DMS53 (cell line): ENCODE measurements around the gene LITAFD.
A peak's percentile ranks its signal among the peaks of the same experiment; 100 is the strongest.
"Not testable (repeated sequence)": the region's sequence is repeated elsewhere in the genome, so short reads cannot be mapped to it uniquely, and the experiment has no call there.

Source experiments
- DNase-seq: peaks from one replicate; lab custom pipeline; 2025; lab: John Stamatoyannopoulos, UW

The LITAFD gene

DNA sequence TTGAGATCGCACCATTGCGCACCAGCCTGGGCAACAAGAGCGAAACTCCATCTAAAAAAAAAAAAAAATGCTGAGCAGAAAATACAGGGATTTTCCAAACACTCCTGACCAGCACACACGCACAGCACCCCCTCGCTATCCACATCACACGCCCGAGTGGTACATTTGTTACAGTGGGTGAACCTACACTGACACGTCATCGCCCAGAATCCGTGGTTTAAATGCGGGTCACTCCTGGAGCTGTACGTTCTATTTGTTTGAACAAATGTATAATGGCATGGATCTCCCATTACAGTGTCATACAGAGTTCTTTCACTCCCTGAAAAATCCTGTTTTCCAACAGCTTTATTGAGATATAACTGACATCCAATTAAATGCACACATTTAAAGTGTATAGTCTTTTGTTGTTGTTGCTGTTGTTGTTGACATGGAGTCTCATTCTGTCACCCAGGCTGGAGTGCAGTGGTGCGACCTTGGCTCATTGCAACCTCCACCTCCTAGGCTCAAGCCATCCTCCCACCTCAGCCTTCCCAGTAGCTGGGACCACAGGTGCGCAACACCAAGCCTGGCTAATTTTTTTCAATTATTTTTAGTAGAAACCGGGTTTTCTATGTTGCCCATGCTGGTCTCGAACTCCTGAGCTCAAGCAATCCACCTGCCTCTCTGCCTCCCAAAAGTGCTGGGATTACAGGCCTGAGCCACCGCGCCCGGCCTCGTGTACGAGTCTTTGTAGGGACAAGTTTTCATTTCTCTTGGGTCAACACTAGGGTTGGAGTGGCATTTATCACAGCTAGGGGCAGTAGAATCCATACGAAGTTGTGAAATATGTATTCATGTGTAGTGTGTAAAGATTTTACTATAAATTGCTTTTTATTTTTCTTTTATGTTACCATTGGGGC, 8.9 kb upstream of the LITAFD start:
- peak; percentile 20 for DNase-seq

DNA sequence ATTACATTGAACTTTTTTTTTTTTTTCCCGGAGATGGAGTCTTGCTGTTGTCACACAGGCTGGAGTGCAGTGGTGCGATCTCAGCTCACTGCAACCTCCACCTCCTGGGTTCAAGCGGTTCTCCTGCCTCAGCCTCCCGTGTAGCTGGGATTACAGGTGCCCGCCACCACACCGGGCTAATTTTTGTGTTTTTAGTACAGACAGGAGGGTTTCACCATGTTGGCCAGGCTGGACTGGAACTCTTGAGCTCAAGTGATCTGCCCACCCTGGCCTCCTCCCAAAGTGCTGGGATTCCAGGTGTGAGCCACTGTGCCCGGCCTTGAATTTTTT, 8.3 kb upstream of the LITAFD start:
- not testable (repeated sequence) for DNase-seq

DNA sequence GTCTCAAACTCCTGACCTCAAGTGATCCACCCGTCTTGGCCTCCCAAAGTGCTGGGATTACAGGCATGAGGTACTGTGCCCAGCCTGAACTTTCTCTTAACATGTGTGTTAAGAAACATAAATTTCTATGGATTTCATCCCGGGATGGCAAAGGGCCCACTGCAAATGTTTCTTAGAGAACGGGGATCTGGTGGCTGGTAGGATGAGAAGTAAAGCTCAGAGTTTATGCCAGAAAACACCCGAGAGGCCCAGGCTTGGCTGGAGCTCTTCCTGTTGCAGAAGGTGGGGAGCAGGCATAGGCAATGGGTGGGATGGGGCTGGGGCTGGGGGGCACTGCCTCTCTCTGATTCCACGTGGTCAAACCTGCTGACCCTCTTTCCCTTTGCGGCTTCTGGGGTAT, 7.8 kb upstream of the LITAFD start:
- no peak for DNase-seq

DNA sequence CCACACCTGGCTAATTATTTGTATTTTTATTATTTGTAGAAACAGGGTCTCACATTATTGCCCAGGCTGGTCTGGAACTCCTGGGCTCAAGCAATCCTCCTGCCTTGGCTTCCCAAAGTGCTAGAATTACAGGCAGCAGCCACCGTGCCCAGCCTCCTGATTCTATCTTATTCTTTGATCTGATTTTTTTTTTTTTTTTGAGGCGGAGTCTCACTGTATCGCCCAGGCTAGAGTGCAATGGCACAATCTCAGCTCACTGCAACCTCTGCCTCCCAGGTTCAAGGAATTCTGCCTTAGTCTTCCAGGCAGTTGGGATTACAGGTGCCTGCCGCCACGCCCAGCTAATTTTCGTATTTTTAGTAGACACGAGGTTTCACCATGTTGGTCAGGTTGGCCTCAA, 6.8 kb upstream of the LITAFD start:
- DNase-seq = not testable (repeated sequence)

DNA sequence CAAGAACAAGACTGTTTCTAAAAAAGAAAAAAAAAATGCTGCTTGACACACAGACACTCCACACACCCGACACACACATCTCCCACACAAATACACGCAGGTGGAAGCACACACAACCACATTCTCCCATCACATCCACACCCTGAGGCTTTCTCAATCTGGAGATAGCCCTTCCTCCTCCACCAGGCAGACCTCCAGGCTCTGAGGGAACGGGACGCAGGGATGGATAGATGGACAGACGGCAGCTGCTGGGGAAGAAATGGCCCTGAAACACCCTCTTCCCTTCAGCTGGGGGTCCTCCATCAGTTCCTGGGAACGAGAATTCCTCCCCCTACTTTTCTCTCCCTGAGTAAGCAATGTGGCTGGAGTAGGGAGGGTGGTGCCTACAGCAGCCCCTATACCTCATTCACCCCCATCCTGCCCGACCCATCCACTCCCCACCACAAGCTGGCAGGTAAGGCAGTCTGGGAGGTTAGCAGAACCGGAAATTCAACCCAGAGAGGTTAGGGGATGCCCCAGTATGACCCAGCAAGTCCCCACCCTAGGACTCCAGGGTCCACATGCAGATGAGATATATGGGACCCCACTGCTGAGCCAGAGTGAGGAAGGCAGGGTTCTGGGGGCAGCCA, 4.1 kb upstream of the LITAFD start:
- DNase-seq = no peak

DNA sequence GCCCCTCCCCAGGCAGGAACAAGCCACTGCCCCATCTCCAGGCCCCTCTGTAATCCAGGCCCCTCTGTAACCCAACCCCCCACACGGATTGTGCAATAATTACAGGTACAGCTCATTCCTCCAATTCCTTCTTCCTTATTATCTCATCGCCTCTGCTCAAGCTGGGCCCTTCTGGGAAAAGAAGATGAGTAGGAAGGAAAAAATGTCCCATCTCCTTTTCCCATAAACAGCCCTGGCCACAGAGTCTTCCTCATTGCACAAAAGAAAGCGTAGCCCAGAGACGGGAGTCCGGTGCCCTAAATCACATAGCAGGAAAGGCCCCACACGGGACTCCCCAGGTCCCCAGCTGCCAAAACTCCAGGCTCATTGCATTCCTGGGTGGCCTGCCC, 3.6 kb upstream of the LITAFD start:
- no peak for DNase-seq

DNA sequence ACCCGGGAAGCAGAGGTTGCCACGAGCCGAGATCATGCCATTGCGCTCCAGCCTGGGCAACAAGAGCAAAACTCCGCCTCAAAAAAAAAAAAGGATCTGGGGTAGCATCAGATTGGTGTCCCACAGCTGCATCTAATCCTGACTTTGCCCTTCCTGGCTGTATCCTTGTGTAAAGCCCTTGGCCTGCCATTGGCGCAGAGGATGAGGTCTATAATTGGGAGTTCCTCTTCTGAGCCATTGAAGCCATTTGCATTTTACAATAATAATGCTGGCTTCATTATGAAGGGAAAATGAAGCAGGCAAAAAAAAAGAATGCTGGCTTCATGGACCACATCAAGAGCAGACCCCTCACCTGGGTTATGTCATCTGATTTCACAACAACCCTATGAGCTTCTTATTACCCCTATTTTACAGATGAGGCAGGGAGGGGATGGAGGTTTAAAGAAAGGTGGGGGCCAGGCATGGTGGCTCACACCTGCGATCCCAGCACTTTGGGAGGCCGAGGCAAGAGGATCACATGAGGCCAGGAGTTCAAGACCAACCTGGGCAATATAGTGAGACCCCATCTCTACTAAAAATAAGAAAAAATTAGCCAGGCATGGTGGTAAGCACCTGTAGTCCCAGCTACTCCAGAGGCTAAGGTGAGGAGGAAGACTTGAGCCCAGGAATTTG, 1.2 kb upstream of the LITAFD start:
- DNase-seq = no peak

DNA sequence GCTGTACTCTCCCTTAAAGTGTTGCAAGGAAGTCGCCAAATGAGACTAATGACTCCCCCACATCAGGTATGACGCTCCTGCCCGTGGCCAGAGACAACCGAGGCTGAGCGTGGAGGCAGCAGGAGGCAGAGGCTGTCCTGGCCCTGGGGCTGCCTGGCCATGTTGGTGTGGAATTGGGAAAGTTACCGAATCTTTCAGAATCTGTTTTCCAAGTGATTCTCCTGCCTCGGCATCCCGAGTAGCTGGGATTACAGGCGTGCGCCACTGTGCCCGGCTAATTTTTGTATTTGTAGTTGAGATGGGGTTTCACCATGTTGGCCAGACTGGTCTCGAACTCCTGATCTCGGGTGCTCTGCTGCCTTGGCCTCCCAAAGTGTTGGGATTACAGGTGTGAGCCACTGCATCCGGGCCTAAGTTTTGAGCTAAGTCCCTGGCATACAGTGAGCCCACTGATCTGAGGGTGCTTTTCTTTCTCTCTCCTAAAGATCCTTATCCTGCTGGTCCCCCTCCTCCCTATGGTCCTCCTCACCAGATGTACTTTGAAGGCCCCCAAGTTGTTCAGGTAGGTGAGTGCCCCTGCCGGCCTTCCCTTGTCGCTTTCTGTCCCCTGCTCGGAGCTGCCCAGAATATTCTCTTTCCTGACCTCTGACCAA, 700 bp downstream of the LITAFD start:
- no peak for DNase-seq

DNA sequence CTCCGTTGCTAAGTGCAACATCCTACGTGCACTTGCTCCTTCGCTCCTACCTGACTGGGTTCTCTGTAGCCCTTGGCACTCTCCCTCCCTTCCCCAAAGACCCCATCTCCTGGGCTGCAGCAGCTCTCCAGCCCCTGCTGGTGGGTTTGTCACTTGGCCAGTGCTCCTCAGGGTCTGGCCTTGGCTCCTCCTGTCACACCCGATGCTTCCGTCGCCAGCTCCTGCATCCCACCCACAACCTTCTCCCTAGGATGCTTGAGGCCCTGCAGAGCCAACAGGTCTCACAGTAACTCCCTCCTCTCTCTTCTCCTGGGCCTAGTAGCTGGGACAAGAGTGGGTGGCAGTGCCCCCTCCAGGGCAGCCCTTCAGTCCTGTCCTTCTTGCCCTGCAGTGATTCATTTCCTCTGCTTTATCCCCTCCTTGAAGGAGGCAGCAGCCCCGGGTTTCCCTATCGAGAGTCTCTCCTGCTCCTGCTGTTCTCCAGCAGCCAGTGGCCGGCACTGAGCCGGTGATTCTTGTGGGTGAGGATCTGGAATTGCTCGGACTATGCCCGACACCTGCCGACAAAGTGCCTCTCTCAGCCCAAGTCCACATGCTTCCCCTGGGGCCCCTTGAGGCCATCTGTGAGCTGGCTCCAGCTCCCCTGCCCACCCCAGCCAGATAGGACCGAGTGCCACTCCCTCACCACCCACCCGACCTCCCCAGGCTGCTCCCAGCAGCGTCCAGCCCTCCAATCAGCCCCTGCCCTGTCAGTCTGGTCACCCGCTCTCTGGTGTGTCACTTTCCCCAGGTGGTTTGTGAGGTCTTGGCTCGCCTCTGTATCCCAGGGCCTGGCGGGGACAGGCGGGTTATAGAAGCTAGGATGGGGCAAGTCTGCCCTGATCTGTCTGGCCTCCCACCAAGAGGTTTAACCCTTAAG, 3.8 kb downstream of the LITAFD start:
- DNase-seq = peak; percentile 77

DNA sequence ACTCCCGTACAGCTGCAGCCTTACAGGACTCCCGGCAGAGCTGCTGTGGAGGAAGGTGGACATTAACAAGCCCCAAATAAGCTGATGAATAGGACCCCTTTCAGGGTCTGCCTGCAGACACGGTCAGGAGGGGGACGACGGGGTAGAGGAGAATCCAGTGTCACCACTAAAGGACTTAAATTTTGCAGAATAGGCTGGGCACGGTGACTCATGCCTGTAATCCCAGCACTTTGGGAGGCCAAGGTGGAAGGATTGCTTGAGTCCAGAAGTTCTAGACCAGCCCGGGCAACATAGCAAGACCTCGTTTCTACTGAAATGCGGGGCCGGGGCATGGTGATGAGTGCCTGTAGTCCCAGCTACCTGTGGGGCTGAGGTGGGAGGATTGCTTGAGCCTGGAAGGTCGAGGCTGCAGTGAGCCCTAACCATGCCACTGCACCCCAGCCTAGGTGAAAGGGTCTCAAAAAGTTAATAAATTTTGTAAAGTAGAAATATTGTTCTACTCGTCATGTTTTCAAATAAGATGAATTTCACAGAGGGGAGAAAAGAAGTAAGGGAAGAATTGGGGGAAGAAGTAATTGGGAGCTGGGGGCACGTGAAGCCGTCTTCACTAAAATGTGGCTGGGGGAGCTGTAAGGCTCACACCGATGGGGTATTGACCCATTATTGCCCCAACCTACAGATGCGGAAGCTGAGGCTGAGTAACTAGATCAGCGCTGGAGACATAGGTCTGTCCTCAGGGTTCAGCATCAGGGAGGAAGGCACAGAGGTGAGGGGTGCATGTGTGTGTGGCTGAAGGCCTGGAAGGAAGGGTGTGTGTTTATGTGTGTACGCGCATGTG, 4.7 kb downstream of the LITAFD start:
- DNase-seq = peak; percentile 29

DNA sequence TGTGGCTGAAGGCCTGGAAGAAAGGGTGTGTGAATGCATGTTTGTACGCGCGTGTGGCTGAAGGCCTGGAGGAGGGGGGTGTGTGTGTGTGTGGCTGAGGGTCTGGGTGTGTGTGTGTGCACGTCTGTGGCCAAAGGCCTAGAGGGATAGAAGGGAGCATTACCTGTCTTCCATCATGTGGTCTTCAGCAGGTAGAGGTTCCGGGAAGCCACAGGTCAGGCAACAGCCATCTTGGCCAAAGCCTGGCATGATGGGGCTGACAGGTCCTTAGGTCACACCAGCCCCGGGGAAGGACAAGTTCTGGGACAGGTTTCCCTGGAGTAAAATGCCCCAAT, 5.2 kb downstream of the LITAFD start:
- DNase-seq = no peak

DNA sequence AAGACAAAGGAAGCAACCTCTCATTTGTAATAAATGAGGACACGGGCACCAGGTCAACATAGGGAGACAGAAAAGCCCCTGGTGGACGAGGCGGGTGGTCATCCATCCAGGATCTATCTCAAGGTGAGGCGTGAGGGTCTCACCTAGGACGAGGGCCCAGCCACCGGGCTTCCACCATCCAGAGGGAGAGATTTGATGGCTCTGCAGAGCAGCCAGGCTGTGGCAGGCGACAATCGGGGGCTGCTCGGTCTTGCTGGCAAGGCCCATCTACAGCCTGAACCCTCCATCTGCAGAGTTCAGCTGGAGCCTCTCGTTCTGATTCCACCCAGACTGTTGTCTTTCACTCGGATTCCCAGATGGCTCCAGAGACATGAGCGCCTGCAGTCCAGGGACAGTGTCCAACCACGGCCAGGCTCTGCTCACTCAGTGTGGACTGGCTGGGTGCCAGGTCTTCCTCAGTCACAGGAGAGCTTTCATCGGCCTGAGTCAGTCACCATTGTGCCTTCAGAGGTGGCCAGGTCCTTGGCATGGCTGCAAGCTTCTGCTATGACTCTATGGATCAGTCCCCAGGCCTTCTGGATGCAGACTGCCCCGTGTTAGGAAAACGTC, 5.9 kb downstream of the LITAFD start:
- peak; percentile 36 for DNase-seq

DNA sequence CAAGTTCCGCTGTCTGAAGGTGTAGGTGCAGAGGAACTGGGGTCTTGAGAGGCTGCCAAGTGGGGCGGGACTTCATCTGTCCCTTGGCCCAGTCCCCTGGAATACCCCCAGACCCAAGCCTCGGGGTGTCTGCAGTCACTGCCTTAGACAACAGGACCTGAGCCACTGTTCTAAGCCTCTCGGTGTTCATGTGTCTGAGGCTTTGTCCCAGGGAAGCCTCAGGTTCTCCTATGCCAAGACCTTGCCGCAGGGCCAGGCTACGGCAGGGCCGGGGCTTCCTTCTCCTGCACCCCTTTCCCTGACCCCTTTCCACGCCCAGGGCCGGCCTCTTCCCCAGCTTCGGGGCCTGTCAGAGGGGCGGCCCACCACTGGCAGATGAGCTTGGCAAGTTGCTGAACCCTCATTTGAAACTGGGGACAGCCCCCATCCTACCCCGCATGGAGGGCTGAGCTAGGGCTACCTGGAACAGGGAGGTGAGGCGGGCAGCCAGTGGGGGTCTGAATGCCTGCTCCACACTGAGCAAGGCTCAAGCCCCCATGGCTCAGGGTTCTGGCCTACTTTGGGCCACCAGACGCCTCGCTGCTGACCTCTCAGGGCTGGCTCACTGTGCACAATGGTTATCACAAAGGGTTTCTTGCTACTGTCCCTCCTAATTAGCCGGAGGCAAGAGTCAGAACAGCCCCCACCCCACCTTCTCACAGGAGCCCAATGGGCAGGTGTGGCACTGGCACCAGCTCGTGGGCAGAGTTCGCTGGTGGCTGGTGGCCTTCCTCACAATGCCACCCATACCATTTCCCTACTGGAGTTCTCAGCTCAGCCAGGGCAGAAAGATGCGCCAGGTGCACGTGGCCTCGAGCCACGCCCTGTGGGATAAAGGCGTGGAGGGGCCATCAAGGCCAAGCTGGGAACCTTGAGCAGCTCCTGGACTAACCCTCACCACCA, 7.1 kb downstream of the LITAFD start:
- DNase-seq = no peak

DNA sequence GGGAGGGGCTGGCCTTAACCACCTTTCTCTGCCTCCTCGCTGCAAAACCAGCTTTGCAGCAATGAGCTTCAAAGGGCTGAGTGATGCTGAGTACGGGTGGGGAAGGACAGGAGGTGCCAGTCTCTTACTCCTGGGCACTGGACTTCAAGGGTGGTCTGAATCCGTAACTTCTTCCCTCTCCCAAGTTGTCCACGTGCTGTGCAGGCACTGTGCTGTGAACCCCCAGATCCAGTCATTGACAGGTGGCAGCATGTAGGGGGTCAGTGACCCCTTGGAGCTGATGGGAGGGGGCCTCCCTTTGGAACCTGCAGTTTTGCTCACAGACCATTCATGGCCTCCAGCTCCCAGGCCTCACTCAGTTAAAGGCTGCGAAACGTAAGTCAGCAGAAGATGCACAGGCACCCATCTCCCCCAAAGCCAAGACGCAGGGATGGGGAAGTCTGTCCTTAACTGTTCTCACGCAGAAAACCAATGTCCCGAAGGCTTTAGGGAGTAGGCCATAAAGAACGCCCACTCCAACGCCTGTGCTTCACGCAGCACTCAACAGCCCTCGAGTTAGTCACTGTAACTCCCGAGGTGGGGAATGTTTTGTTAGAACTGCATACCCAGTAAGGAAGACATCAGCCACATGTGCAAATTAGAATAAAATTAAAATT, 7.9 kb downstream of the LITAFD start:
- DNase-seq = no peak

DNA sequence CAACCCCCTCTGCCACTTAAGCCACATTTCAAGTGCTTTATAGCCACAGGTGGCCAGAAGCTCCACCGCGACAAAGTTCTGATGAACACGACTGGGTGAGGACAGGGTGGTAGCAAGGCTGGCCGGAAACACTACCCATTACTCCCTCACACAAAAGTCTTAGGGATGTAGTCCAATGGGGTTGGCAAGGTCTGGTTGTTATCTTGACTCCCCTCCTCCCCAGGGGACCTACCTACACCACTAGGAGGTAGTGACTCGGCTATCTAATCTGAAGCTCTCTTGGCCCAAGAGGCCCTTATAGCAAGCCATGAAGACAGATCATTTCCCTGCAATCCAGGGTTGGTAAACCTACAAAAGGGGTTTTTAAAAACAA, 8.4 kb downstream of the LITAFD start:
- no peak for DNase-seq

DNA sequence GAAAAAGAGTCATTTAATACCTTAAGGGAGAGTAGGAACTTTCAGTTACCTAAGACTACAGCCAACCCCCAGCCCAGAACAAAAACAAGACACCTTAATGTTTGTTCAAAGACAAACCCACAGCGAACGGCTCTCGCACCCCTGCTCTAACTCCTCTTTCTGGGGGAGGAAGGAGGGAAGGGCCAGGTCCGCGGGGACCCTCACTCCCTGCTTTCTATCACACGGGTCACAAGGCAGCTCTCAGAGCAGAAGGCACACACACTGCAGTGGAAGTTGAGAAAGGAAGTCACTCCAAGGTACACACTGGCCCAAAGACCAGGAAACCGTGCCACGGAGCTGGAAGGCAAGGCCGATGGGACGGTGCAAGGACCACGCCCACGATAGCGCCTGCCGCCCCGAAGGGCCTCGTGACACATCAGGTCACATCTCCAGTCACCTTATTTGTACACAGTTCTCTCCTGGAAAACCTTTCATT, 10.0 kb downstream of the LITAFD start:
- DNase-seq = no peak

DNA sequence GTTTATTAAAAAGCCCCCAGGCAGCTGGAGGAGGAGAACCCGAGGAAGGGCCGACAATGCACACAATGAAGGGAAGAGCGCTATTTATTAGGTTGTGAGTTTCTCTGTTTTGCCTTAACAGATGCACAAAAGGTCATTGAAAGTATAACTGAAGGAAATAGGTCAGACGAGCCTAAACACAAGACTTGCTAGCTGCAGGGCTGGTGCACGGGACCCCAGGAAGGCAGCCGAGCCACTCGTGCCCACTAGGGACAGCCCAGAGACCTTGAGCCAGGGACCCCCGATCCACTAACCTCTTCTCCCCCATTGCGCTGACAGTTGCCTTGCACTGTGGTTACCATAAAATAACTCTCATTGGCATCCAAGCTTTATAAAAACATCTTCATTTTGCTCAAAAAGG, 11.3 kb downstream of the LITAFD start:
- DNase-seq = no peak

DNA sequence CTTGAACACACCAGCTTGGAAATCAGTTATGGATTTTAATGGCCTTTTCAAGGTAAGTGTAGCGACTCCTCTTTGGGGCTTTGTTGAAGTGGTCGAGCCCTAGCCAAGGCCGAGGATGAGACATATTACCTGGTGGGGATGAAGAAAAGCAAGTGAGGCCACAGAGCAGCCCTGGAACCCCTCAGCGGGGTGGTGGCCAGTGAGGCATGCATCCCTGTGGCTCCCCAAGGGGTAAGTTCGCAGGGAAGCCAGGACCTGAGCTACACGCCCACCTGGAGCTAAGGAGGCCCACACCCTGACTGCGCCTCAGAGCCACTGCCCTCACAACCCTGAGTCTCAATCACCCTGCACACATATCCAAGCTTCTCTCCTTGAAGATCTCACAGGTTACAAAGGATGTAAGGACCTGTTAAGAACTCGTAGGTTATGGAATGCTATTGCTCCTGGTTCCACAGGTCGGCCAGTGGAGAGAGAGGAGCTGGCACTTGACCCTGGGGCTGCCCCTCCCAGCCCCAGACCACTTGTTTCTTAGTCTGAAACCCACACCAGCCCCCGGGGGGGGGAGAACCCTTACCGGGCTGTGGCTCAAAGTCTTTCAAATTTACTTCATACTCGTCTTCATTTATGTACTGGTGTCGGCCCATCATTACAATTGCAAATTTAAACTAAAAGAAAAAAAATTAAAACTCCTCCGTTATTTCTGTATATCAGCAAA, 12.0 kb downstream of the LITAFD start:
- no peak for DNase-seq
